ENCODE data around the gene E4F1.

E4F1 gene, protein sequence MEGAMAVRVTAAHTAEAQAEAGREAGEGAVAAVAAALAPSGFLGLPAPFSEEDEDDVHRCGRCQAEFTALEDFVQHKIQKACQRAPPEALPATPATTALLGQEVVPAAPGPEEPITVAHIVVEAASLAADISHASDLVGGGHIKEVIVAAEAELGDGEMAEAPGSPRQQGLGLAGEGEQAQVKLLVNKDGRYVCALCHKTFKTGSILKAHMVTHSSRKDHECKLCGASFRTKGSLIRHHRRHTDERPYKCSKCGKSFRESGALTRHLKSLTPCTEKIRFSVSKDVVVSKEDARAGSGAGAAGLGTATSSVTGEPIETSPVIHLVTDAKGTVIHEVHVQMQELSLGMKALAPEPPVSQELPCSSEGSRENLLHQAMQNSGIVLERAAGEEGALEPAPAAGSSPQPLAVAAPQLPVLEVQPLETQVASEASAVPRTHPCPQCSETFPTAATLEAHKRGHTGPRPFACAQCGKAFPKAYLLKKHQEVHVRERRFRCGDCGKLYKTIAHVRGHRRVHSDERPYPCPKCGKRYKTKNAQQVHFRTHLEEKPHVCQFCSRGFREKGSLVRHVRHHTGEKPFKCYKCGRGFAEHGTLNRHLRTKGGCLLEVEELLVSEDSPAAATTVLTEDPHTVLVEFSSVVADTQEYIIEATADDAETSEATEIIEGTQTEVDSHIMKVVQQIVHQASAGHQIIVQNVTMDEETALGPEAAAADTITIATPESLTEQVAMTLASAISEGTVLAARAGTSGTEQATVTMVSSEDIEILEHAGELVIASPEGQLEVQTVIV

DNA sequence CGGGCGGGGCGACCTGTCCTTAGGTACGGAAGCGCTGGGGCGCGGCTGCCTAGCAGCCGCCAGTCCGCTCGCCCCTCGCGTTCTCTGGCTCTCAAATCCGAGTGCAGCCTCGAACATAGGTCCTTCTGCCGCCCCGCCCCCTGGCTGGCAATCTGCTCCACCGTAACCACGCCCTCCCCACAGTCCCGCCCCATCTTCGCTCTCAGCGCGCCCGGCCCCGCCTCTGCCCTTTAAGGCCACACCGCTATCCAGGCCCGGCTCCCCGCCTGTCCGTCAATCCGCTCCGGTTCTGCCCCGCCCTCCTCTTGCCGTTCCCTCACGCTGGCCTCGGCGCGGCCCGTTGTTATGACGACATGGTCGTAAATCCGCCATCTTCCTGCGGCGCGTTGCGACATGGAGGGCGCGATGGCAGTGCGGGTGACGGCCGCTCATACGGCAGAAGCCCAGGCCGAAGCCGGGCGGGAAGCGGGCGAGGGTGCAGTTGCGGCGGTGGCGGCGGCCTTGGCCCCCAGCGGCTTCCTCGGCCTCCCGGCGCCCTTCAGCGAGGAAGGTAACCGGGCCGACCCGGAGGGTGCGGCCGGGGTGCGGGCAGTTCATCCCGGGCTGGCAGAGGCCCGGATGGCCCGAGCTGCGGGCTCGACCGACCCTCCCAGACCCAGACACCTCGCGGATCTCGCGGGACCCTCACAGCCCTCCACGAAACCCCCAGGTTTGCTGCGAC, at the start of gene E4F1:
E4F1 (plus strand) TSS at position 371 of the 721 bp plus-strand sequence; CDS start at position 394, 23 bp downstream.
- peak; percentile 99 for DNase-seq

DNA sequence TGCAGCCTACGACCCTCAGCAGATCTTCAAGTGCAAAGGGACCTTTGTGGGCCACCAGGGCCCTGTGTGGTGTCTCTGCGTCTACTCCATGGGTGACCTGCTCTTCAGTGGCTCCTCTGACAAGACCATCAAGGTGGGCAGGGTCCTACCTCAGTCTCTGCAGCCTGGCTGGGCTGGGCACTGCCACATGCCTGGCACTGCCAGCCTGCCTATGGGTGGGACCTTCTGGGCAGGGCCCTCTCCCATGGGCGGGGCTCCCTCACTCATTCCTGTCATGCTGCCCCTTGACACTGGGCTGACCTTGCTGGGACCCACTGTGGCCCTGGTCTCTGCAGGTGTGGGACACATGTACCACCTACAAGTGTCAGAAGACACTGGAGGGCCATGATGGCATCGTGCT, 49.5 kb upstream of the E4F1 start:
- DNase-seq = no peak

DNA sequence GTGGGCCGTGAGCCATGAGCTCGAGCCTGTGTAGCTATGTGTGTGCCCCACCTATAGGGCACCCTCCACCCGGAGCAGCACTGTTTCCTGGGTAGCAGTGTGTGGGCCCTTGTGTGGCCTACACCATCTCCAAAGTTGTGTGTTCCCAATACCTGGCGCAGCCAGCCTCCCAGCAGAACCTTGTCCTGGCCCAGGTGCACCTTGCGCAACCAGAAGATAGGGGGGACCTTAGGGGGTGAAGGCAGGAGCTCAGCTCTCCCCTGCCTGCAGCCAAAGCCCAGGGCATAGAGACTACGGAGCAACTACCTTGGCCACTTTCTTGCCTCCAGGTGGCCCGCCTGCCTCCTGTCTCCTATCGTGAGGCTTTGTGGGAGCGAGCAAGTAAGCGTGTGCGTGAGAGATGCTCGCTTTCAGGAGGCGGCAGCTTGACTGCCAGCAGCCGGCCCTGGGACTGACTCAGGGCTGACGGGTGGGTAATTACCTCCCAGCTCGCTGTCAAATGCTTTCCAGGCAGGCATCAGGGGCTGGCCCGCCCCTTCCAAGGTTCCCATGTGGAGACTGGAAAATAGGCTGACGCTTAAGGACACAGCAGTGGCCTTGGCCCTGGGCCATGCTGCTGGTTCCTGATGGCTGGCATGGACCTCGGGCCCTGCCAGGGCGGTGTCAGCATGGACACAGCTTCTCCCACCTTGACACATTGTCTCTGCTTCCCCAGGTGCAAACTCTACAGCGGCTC, 48.8 kb upstream of the E4F1 start:
- DNase-seq = no peak

GRCh38 chr16:2175454-2175853, 47.9 kb upstream of the E4F1 start:
- DNase-seq = no peak

GRCh38 chr16:2176047-2176446, 47.3 kb upstream of the E4F1 start:
- no peak for DNase-seq

- no peak for DNase-seq
Observed at GRCh38 chr16:2177101-2177500, 46.3 kb upstream of the E4F1 start.

GRCh38 chr16:2177561-2177960, 45.8 kb upstream of the E4F1 start:
- DNase-seq = no peak

DNA sequence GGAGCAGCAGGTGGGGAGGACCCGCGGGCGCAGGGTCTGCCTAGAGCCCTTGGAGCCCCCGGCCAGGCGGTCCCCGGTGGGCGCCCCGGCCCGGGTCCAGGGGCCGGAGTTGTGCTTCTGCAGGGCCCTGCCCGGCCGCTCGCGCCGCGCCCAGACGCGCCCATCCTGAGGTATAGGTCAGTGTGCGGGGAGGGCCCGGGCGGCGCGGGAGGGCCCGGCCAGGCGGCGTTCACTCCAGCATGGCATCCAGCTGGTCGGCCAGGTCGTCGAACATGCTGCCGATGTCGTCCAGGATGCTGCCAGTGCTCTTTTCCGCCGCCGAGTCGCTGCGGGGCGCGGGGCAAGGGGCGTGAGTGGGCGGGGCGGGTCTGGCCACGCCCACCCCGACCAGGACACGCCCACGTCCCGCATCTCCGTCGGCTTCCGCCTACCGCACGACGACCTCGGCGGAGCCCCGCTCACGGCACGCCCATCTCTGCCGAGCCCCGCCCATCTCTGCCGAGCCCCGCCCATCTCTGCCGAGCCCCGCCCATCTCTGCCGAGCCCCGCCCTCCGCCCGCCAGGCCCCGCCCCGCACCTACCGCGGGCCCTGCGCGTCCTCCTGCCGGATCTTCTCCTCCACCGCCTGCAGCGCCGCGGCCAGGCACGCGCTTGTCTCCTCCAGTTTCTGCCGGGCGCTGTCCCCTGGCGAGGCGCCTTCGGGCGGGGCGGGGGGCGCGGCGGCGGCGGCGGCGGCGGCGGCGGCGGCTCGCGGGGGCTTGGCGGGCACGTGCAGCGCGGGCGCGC, 44.9 kb upstream of the E4F1 start:
- peak; percentile 67 for DNase-seq

- DNase-seq = no peak
Observed at GRCh38 chr16:2179107-2179501, 44.3 kb upstream of the E4F1 start.

- no peak for DNase-seq
Observed at GRCh38 chr16:2179576-2179975, 43.8 kb upstream of the E4F1 start.

DNA sequence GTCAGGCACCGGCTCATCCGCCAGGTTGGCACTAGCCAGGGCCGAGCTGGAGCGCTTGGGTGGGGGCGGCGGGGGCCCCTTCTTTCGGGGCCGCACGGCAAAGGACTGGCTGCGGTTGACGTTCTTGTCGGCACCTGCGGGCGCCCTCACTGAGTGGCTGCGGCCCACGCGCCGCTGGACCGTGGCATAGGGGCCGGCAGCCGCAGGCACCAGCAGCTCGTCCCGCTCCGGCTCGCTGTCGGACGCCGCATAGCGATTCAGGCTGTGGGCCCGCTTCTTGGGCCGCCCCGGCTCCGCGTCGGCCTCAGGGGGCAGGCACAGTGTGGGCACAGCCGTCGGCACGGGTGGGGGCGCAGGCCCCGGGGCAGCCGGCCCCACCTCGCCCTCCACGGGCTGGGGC, 42.9 kb upstream of the E4F1 start:
- no peak for DNase-seq

DNA sequence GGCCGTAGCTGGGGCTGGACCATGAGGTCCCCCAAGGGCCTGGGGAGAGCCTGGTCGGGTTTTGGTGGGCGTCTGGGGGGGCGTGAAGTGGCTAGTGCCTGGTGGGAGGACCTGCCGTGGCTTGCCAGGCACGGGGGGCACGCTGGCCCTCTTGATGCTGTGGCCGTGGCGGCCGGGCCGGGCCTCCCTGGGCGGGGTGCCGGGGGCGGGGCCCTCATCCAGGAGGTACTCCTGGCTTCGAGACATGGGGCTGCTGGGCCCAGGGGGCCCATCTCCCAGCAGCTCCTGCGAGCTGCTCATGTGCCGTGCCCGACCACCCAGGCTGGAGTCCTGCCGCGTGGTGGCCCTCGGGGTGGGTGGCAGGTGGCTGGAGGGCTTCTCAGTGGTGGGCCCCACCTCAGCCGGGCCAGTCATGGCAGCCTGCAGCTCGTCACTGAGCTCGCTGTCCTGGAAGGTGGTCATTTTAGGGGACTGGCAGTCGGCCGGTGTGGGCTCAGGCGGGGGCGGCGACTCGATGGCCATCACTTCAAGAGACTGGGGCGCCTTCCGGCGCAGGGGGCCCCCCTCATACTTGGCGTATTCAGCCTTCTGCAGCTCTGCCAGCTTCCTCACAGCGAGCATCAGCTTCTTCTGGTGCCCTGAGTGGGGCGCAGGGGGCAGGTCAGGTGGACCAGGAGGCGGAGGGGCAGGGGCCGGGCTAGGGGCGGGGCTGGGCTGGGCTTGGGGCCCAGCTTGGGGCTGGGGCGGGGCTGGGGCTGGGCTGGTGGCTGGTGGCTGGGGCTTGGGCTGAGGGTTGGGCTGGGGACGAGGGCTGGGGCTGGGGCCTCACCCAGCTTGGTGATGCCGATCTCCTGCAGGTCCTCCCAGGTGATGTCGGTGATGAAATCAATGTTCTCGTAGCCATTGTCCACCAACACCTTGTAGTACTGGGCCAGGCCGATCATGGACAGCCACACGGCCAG, 42.1 kb upstream of the E4F1 start:
- DNase-seq = no peak

- no peak for DNase-seq
Observed at GRCh38 chr16:2181952-2182351, 41.4 kb upstream of the E4F1 start.

DNA sequence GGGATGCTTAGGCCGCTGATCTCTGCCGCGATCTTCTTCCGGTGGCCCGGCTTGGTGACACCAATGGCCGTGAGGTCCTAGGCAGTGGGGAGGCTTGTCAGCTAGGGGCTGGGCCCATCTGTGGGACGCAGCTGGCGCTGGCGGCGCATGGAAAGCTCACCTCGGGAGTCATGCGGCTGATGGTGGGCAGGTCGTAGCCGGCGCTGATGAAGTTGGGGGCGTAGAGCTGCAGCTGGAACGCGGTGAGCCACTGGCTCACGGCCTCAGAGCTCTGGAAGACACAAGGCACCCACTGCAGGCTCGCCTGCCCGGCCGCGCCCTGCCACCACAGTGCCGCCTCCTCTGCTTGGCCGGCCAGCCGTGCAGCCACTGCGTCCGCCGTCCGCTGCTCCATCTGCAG, 39.7 kb upstream of the E4F1 start:
- no peak for DNase-seq

- DNase-seq = no peak
Observed at GRCh38 chr16:2184346-2184745, 39.0 kb upstream of the E4F1 start.

GRCh38 chr16:2184962-2185361, 38.4 kb upstream of the E4F1 start:
- no peak for DNase-seq

- DNase-seq = no peak
Observed at GRCh38 chr16:2186064-2186463, 37.3 kb upstream of the E4F1 start.

DNA sequence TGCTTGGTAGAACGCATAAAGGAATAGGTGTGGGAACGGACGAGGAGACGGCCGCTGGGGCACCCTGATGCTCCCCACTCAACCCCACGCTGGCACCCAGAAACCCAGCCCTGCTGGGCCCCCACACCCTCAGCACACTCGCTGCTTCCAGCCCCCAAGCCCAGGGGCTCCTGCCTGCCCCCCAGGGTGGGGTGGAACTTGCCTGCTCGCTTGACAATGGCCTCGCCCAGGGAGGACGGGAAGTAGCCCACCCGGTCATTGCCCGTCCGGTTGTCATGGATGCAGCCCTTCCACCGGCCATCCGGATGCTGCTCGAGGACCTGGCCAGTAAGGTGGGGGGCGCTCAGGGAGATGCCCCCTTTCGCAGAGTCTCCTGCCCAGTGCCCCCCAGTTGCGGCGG, 36.9 kb upstream of the E4F1 start:
- DNase-seq = no peak

DNA sequence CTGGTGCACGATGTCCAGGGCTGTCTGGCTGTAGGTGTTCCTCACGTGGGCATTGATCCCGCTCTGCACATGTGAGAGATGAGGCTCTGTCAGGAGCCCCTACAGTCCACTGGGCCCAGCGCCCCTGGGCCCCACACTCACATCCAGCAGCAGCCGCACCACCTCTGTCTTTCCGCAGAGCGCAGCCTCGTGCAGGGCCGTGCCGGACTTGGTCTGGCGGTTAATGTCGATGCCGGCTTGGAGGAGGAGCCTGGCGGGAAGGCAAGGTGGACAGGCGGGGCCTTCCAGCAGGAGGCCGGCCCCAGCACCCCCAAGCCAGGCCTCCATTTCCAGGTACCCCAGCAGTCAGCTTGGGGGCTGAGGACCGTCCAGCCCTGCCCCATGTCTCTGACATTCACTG, 36.2 kb upstream of the E4F1 start:
- DNase-seq = no peak

DNA sequence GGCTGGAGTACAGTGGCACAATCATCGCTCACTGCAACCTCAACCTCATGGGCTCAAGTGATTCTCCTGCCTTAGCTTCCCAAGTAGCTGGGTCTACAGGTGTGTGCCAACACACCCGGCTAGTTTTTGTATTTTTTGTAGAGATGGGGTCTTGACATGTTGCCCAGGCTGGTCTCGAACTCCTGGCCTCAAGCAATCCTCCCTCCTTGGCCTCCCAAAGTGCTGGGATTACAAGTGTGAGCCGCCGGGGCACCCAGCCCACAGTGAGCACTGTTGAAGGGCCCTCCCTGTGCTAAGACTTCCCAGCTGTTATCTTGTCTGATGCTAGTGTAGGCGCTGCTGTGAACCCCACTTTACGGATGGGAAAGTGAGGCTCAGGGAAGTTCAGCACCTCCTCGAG, 35.0 kb upstream of the E4F1 start:
- DNase-seq = no peak

All from right hindlimb (tissue), 1 donor.